HFFc6 (cell line): Measurements from ENCODE around the gene DCAF8L1. TPM values are rescaled to one million over a fixed set of nuclear protein-coding genes. Genes with fewer than 3 reads are reported as not detected.

Source experiments
- DNase-seq: peaks from one replicate; pipeline ENCODE4 v3.0.0-alpha.2; 2018
- H3K27ac Mint-ChIP-seq: 2 replicates; pipeline ENCODE4 v1.8.0; 2020; ENCODE audit warnings: mild to moderate bottlenecking, mixed read lengths
- H3K27me3 Mint-ChIP-seq: 2 replicates; pipeline ENCODE4 v1.8.0; 2021; ENCODE audit warnings: mild to moderate bottlenecking, moderate library complexity, mixed read lengths; ENCODE audit not compliant: insufficient read depth
- H3K36me3 Mint-ChIP-seq: 2 replicates; pipeline ENCODE4 v1.8.0; 2021; ENCODE audit warnings: low read depth, mixed read lengths
- H3K4me1 Mint-ChIP-seq: 2 replicates; pipeline ENCODE4 v1.8.0; 2020; ENCODE audit warnings: low read depth, mixed read lengths
- H3K4me3 Mint-ChIP-seq: 2 replicates; pipeline ENCODE4 v1.8.0; 2020; ENCODE audit warnings: mild to moderate bottlenecking, moderate library complexity, mixed read lengths
- H3K9me3 Mint-ChIP-seq: 2 replicates; pipeline ENCODE4 v1.8.0; 2020; ENCODE audit warnings: mild to moderate bottlenecking, mixed read lengths
- total RNA-seq, 6 experiments: library from RNA; stranded (reverse); fragmentation: NEBNext Ultra II Directional; extraction: Animal tissue kit (Norgen Biotek cat#: 25700); gene quantifications; 2 replicates in 1 of 6; 3 replicates in 5 of 6; pipeline ENCODE4 v1.2.3, GENCODE V29; 2021
- TF ChIP-seq, protein P1 (sequence below): fragments of 200-600 bp; sonication (generic); IDR thresholded peaks from 2 replicates; pipeline ENCODE4 v1.5.0; 2021; ENCODE audit warnings: antibody characterized with exemption, mild to moderate bottlenecking

DCAF8L1 gene
- total RNA-seq, 6 experiments from 2014 or later: not detected

DNA sequence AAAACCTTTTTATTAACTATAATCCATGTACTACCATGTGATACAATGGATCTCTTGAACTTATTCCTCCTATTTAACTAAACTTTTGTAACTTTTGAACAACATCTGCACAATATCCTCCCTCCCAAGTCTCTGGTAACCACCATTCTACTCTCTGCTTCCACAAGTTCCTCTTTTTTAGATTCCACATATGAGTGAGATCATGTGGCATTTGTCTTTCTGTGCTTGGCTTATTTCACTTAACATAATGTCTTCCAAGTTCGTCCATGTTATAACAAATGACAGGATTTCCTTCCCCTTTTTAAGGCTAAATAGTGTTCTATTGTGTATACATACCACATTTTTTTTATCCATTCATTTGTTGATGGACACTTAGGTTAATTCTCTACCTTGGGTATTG is 28.1 kb downstream of the DCAF8L1 start:
- Mint-ChIP-seq H3K4me3 (no peak overlapping the region), H3K27me3 (no peaks in the 10 kb centered on the region), H3K4me1 (no peaks in the 10 kb centered on the region), H3K27ac (no peak overlapping the region), H3K36me3 (no peaks in the 10 kb centered on the region), H3K9me3 (no peaks in the 10 kb centered on the region; the same call in 1 of the 2 replicates)
- no peak for DNase-seq
- TF ChIP-seq, protein P1, sequence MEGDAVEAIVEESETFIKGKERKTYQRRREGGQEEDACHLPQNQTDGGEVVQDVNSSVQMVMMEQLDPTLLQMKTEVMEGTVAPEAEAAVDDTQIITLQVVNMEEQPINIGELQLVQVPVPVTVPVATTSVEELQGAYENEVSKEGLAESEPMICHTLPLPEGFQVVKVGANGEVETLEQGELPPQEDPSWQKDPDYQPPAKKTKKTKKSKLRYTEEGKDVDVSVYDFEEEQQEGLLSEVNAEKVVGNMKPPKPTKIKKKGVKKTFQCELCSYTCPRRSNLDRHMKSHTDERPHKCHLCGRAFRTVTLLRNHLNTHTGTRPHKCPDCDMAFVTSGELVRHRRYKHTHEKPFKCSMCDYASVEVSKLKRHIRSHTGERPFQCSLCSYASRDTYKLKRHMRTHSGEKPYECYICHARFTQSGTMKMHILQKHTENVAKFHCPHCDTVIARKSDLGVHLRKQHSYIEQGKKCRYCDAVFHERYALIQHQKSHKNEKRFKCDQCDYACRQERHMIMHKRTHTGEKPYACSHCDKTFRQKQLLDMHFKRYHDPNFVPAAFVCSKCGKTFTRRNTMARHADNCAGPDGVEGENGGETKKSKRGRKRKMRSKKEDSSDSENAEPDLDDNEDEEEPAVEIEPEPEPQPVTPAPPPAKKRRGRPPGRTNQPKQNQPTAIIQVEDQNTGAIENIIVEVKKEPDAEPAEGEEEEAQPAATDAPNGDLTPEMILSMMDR: no peak

DNA sequence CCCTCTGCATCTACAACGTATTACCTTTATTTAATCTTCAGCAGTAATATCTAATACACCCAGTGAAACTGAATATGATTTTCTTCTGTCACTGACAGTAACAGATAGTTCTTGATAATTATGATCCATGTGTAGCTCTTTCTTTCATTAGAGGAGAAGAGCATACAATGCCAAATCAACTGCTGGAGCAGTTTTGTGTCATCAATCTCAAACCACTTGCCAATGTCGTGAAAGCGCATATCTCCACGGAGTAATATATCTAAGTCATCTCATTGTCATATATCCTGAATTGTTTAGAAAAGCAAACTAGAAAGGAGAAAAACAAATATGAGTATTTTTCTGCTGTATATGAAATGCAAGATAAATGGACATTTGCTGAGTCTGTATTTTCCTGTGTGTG is 47.9 kb downstream of the DCAF8L1 start:
- no peaks in the 10 kb centered on the region for H3K27me3 Mint-ChIP-seq
- H3K27ac Mint-ChIP-seq: no peak overlapping the region
- no peaks in the 10 kb centered on the region for H3K9me3 Mint-ChIP-seq
- no peak for DNase-seq
- peaks cover 14% of the 10 kb centered on the region; the same call in 1 of the 2 replicates for H3K4me1 Mint-ChIP-seq
- no peaks in the 10 kb centered on the region for H3K36me3 Mint-ChIP-seq
- no peak overlapping the region for H3K4me3 Mint-ChIP-seq
- TF ChIP-seq, protein P1: no peak

Other genes with a start within 250 kb of the DCAF8L1 start
- gene MAGEB10, start 173.5 kb downstream of the DCAF8L1 start, total RNA-seq: not detected